ENCODE data around the gene OTOGL.

DNA sequence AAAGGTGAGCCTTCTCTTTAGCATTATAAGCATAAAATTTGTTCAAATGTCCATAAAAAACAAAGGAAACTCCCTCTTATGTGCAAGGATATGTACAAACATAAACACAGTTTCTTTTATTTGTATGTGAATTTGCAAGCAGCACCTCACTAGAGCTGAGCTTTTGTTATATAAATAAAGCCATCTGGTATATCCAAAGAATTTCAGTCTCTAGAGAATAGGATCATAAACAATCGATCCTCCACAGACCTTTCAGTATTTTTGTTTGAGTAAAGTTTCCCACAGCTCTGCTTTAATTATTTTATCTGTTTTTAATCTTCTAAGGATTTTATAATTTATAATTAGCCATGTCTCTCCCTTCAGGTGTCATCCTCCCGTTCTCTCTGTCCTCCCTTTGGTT, 89.2 kb downstream of the OTOGL start:
- TF ChIP-seq FOXA1 (IDR thresholded peaks at IDR 0.05) (no peak), ARNT (IDR thresholded peaks at IDR 0.05) (no peak)

All from HEK293T (cell line).